ENCODE measurements around the gene C19orf12. TPM values are rescaled to one million over a fixed set of nuclear protein-coding genes. Genes with fewer than 3 reads are reported as not detected.

C19orf12 gene
- total RNA-seq, 1 donor from 2014 or later = 14.2 TPM

DNA sequence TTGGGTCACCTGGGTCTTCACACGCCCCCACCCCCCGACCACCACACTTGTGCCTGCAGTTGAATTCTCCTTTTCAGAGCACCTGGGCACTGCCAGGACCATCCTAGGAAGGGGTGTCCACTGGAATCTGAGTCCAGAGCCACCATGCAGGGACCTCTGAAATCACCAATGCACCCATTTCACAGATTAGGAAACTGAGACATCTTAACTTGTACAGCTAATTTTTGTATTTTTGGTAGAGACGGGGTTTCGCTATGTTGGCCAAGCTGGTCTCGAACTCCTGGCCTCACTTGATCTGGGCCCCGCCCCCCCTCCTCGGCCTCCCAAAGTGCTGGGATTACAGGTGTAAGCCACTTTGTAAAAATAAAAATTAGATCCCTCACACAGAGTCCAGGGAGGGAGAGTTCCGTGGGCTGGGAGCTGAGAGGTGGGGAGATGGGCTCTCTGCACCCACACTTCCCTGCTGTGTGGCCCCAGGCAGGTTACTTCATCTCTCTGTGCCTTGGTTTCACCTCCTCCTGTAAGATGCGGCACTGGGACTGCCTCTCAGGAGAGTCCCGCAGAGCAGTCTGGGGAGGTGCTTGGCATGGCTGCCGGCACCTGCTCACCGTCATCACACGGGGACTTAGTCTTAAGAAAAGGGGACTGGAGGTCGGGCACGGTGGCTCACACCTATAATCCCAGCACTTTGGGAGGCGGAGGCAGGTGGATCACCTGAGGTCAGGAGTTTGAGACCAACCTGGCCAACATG lies 45.9 kb upstream of the C19orf12 start:
- intact Hi-C loops (cut with DNase I) = no loop called here
- no peak for DNase-seq (ENCODE audit: extremely low spot score in 2 of 2)
- no peaks in the 10 kb centered on the region for H3K36me3 ChIP-seq
- no peak for TF ChIP-seq POLR2A (IDR thresholded peaks at IDR 0.05)
- TF ChIP-seq, protein P1, sequence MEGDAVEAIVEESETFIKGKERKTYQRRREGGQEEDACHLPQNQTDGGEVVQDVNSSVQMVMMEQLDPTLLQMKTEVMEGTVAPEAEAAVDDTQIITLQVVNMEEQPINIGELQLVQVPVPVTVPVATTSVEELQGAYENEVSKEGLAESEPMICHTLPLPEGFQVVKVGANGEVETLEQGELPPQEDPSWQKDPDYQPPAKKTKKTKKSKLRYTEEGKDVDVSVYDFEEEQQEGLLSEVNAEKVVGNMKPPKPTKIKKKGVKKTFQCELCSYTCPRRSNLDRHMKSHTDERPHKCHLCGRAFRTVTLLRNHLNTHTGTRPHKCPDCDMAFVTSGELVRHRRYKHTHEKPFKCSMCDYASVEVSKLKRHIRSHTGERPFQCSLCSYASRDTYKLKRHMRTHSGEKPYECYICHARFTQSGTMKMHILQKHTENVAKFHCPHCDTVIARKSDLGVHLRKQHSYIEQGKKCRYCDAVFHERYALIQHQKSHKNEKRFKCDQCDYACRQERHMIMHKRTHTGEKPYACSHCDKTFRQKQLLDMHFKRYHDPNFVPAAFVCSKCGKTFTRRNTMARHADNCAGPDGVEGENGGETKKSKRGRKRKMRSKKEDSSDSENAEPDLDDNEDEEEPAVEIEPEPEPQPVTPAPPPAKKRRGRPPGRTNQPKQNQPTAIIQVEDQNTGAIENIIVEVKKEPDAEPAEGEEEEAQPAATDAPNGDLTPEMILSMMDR (IDR thresholded peaks at IDR 0.05) = no peak
- TF ChIP-seq POLR2AphosphoS5 (IDR thresholded peaks at IDR 0.05; ENCODE audit: insufficient read depth in 1 of 2, low read depth in 1 of 2) = no peak
- no peaks in the 10 kb centered on the region for H3K27me3 ChIP-seq
- H3K27ac ChIP-seq = no peak overlapping the region
- no peaks in the 10 kb centered on the region for H3K9me3 ChIP-seq
- no peaks in the 10 kb centered on the region for H3K4me1 ChIP-seq
- H3K4me3 ChIP-seq = no peak overlapping the region

DNA sequence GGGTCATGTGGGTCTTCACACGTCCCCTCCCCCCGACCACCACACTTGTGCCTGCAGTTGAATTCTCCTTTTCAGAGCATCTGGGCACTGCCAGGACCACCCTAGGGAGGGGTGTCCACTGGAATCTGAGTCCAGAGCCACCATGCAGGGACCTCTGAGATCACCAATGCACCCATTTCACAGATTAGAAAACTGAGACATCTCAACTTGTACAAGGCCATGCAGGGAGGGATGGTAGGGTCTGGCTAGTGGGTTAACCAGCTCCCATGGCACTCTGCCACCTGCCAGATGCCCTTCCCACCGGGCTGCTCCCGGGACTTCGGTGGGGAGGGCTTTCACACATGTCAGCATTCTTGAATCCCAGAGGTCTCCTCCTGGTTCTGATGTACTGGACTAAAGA lies 44.3 kb upstream of the C19orf12 start:
- H3K4me1 ChIP-seq = no peaks in the 10 kb centered on the region
- no peaks in the 10 kb centered on the region for H3K9me3 ChIP-seq
- H3K27me3 ChIP-seq = no peaks in the 10 kb centered on the region
- TF ChIP-seq POLR2AphosphoS5 (IDR thresholded peaks at IDR 0.05; ENCODE audit: insufficient read depth in 1 of 2, low read depth in 1 of 2) = no peak
- no peak for TF ChIP-seq POLR2A (IDR thresholded peaks at IDR 0.05)
- TF ChIP-seq, protein P1 (IDR thresholded peaks at IDR 0.05) = no peak
- no peak overlapping the region for H3K27ac ChIP-seq
- no peaks in the 10 kb centered on the region for H3K36me3 ChIP-seq
- intact Hi-C loops (cut with DNase I) = no loop called here
- DNase-seq (ENCODE audit: extremely low spot score in 2 of 2) = no peak
- H3K4me3 ChIP-seq = no peak overlapping the region

DNA sequence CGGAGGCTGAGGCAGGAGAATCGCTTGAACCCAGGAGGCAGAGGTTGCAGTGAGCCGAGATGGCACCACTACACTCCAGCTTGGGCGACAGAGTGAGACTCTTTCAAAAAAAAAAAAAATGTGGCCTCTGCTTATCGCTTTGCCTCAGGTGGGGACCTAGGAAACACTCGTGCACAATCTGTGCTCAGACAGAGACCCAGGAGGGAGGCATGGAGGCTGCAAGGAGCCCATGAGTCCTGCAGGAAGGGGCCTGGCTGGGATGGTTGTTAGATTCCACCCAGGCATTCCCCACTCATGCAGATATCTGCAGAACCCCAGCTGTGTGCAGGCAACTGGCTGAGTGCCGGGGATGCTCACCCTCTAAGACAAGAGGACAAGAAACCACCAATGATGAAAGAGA lies 43.8 kb upstream of the C19orf12 start:
- intact Hi-C loops (cut with DNase I) = no loop called here

DNA sequence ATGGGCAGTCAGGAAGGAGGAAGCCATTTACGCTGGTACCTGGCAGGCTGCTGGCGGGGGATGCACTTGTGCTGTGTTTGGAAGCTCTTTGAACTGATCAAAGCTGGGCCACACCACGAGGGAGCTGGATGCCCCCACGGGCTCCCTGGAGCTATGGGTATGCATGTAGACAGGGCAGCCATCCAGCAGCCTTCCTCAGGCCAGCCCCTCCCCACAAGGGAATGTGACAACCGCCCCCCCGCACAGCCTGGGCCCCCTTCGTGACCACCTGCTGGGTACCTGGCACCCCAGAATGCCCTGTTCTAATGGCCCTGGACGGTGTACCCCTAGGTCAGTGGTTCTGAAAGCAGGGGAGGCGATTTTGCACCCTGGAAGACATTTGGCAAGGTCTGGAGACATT lies 42.5 kb upstream of the C19orf12 start:
- Histone ChIP-seq H3K27ac (no peak overlapping the region), H3K4me1 (no peaks in the 10 kb centered on the region), H3K4me3 (no peak overlapping the region), H3K9me3 (no peaks in the 10 kb centered on the region), H3K27me3 (no peaks in the 10 kb centered on the region), H3K36me3 (no peaks in the 10 kb centered on the region)
- TF ChIP-seq, protein P1 (IDR thresholded peaks at IDR 0.05) = no peak
- TF ChIP-seq POLR2A (IDR thresholded peaks at IDR 0.05) = no peak
- no peak for TF ChIP-seq POLR2AphosphoS5 (IDR thresholded peaks at IDR 0.05; ENCODE audit: insufficient read depth in 1 of 2, low read depth in 1 of 2)
- no peak for DNase-seq (ENCODE audit: extremely low spot score in 2 of 2)
- intact Hi-C loops (cut with DNase I) = no loop called here

More for the DNA sequence above, 43.8 kb upstream of the C19orf12 start:
- no peak for TF ChIP-seq POLR2A (IDR thresholded peaks at IDR 0.05)
- no peak for TF ChIP-seq POLR2AphosphoS5 (IDR thresholded peaks at IDR 0.05; ENCODE audit: insufficient read depth in 1 of 2, low read depth in 1 of 2)
- TF ChIP-seq, protein P1 (IDR thresholded peaks at IDR 0.05) = no peak
- Histone ChIP-seq H3K4me1 (no peaks in the 10 kb centered on the region), H3K9me3 (no peaks in the 10 kb centered on the region), H3K4me3 (no peak overlapping the region), H3K36me3 (no peaks in the 10 kb centered on the region), H3K27ac (no peak overlapping the region), H3K27me3 (no peaks in the 10 kb centered on the region)
- no peak for DNase-seq (ENCODE audit: extremely low spot score in 2 of 2)

DNA sequence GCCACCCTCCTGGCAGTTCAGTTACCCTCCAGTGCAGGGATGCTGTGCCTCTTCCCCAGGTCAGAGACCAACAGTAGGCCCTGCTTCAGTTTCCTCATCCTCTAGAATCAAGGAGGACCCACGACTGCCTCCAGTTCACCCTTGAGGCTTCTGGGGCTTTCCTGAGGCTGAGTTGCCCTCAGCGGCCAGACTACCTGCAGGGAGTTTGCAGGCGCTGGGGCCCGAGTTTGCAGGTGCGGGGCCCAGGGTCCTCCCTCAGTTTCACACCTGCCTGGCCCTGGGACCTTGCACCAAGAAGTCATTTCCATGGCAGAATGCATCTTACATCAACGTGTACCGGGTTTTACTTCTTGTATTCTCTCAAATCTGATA lies 38.9 kb upstream of the C19orf12 start:
- intact Hi-C loops (cut with DNase I) = no loop called here
- Histone ChIP-seq H3K4me1 (no peaks in the 10 kb centered on the region), H3K9me3 (no peaks in the 10 kb centered on the region), H3K4me3 (no peak overlapping the region), H3K36me3 (no peaks in the 10 kb centered on the region), H3K27ac (no peak overlapping the region), H3K27me3 (no peaks in the 10 kb centered on the region)
- DNase-seq (ENCODE audit: extremely low spot score in 2 of 2) = no peak
- TF ChIP-seq, protein P1 (IDR thresholded peaks at IDR 0.05) = no peak
- TF ChIP-seq POLR2AphosphoS5 (IDR thresholded peaks at IDR 0.05; ENCODE audit: insufficient read depth in 1 of 2, low read depth in 1 of 2) = no peak
- TF ChIP-seq POLR2A (IDR thresholded peaks at IDR 0.05) = no peak

All from vagina (tissue), 2 donors.